ENCODE measurements around the gene TAF15.

Gene TAF15

DNA sequence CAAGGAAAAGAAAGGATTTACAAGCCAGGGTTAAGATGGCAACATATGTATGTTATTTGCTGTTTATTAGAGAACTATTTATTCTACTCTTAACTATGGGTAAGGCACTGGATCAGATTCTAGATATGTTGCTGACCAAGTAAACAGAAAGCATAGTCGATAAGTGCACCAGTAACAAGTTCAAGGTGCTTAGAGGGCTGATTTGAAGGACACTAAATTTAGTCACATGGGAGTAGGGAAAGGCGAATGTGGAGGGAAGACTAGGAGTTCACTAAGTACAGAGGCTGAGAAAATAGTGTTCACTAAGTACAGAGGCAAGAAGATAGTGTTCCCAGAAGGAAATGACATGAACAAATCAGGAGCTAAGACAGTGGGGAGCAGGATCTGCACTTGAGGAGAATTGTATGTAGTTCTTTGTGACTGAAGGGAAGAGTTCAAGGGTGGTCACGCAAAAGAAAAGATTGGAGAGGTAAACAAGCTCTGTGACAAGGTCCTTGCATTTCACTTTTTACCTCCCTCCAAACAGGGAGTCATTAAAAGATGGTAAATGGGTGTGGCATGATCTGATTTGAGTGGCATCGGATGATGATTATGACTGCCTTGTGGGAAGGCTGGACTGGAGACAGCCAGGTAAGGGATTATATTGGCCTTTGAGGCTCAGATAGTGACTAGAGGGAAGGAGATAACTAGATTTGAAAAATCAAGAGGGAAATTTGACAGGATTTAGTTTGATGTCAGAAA, 38.5 kb downstream of the TAF15 start:
- TF ChIP-seq, protein P1, sequence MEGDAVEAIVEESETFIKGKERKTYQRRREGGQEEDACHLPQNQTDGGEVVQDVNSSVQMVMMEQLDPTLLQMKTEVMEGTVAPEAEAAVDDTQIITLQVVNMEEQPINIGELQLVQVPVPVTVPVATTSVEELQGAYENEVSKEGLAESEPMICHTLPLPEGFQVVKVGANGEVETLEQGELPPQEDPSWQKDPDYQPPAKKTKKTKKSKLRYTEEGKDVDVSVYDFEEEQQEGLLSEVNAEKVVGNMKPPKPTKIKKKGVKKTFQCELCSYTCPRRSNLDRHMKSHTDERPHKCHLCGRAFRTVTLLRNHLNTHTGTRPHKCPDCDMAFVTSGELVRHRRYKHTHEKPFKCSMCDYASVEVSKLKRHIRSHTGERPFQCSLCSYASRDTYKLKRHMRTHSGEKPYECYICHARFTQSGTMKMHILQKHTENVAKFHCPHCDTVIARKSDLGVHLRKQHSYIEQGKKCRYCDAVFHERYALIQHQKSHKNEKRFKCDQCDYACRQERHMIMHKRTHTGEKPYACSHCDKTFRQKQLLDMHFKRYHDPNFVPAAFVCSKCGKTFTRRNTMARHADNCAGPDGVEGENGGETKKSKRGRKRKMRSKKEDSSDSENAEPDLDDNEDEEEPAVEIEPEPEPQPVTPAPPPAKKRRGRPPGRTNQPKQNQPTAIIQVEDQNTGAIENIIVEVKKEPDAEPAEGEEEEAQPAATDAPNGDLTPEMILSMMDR (IDR thresholded peaks at IDR 0.05; ENCODE audit: low read length), result no peak
- no peak for TF ChIP-seq EZH2 (IDR thresholded peaks at IDR 0.05; ENCODE audit: borderline replicate concordance, low read length)
- H3K4me1 ChIP-seq (ENCODE audit: insufficient read depth, low read length, severe bottlenecking), result no peaks in the 10 kb centered on the region
- H3K27me3 ChIP-seq (ENCODE audit: insufficient read depth, low read length), result no peaks in the 10 kb centered on the region
- H3K9me2 ChIP-seq (ENCODE audit: low read depth, low read length), result no peaks in the 10 kb centered on the region
- H3F3A ChIP-seq (ENCODE audit: insufficient read depth, low read length), result no peaks in the 10 kb centered on the region; the same call in 1 of the 2 replicates
- no peaks in the 10 kb centered on the region for H3K79me2 ChIP-seq (ENCODE audit: insufficient read depth, low read length)
- H3K36me3 ChIP-seq (ENCODE audit: insufficient read depth, low read length), result peaks cover 81% of the 10 kb centered on the region
- H4K20me1 ChIP-seq (ENCODE audit: insufficient read depth, low read length), result no peaks in the 10 kb centered on the region; the same call in 1 of the 2 replicates
- no peaks in the 10 kb centered on the region for H3K9me3 ChIP-seq (ENCODE audit: low read length)
- no peak overlapping the region for H3K27ac ChIP-seq (ENCODE audit: low read depth, low read length, poor library complexity, severe bottlenecking)
- H2AFZ ChIP-seq (ENCODE audit: low read length), result no peak overlapping the region
- no peak overlapping the region for H3K9ac ChIP-seq (ENCODE audit: low read length)
- H3K4me3 ChIP-seq (ENCODE audit: low read depth, low read length, poor library complexity, severe bottlenecking), result no peak overlapping the region
- no peak overlapping the region for H3K4me2 ChIP-seq (ENCODE audit: low read length)

- Histone ChIP-seq H2AFZ (ENCODE audit: low read length) (no peak overlapping the region), H3K27me3 (ENCODE audit: insufficient read depth, low read length) (no peaks in the 10 kb centered on the region), H3K4me1 (ENCODE audit: insufficient read depth, low read length, severe bottlenecking) (no peaks in the 10 kb centered on the region), H3K4me3 (ENCODE audit: low read depth, low read length, poor library complexity, severe bottlenecking) (no peak overlapping the region), H4K20me1 (ENCODE audit: insufficient read depth, low read length) (no peaks in the 10 kb centered on the region; the same call in 1 of the 2 replicates), H3K4me2 (ENCODE audit: low read length) (no peak overlapping the region), H3K79me2 (ENCODE audit: insufficient read depth, low read length) (no peaks in the 10 kb centered on the region), H3K9me3 (ENCODE audit: low read length) (no peaks in the 10 kb centered on the region), H3K27ac (ENCODE audit: low read depth, low read length, poor library complexity, severe bottlenecking) (no peak overlapping the region), H3K9me2 (ENCODE audit: low read depth, low read length) (no peaks in the 10 kb centered on the region), H3K36me3 (ENCODE audit: insufficient read depth, low read length) (peaks cover 69% of the 10 kb centered on the region), H3K9ac (ENCODE audit: low read length) (no peak overlapping the region), H3F3A (ENCODE audit: insufficient read depth, low read length) (no peaks in the 10 kb centered on the region; the same call in 1 of the 2 replicates)
- TF ChIP-seq EZH2 (IDR thresholded peaks at IDR 0.05; ENCODE audit: borderline replicate concordance, low read length), result no peak
- TF ChIP-seq, protein P1 (IDR thresholded peaks at IDR 0.05; ENCODE audit: low read length), result peak; percentile 87
These were observed 40.4 kb downstream of the TAF15 start for GRCh38 chr17:35849469-35850348.

DNA sequence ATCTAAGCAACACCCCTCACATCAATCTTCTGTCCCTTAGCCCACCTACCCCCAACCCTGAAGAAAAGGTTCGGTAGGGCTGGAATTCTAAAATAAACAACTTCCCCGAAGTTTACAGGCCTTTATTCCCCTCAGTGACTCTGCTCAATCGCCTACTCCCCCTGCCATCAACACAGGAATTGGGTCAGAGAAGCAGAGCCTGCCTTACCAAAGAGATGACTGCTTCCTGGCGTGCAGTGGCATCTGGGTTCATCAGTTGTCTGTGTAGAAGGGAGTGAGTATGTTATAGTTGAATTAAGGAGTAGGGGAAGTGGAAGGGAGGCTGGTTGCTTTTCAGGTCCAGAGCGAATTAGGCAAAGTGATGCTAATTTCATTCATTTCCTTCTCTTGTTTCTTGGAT, 46.7 kb downstream of the TAF15 start:
- Histone ChIP-seq H3K9me2 (ENCODE audit: low read depth, low read length) (no peaks in the 10 kb centered on the region), H3K79me2 (ENCODE audit: insufficient read depth, low read length) (no peaks in the 10 kb centered on the region), H3K9me3 (ENCODE audit: low read length) (no peaks in the 10 kb centered on the region), H2AFZ (ENCODE audit: low read length) (no peak overlapping the region), H4K20me1 (ENCODE audit: insufficient read depth, low read length) (no peaks in the 10 kb centered on the region), H3K36me3 (ENCODE audit: insufficient read depth, low read length) (peaks cover 22% of the 10 kb centered on the region; the same call in 1 of the 2 replicates), H3K27me3 (ENCODE audit: insufficient read depth, low read length) (no peaks in the 10 kb centered on the region), H3F3A (ENCODE audit: insufficient read depth, low read length) (no peaks in the 10 kb centered on the region), H3K4me3 (ENCODE audit: low read depth, low read length, poor library complexity, severe bottlenecking) (no peak overlapping the region), H3K9ac (ENCODE audit: low read length) (no peak overlapping the region), H3K4me2 (ENCODE audit: low read length) (no peak overlapping the region), H3K27ac (ENCODE audit: low read depth, low read length, poor library complexity, severe bottlenecking) (no peak overlapping the region), H3K4me1 (ENCODE audit: insufficient read depth, low read length, severe bottlenecking) (no peaks in the 10 kb centered on the region)
- TF ChIP-seq, protein P1 (IDR thresholded peaks at IDR 0.05; ENCODE audit: low read length), result no peak
- no peak for TF ChIP-seq EZH2 (IDR thresholded peaks at IDR 0.05; ENCODE audit: borderline replicate concordance, low read length)

All from OCI-LY1 (cell line).